Measurements from ENCODE around the gene TSPYL1.
"Not testable (repeated sequence)": the region's sequence is repeated elsewhere in the genome, so short reads cannot be mapped to it uniquely, and the experiment has no call there.

TSPYL1 gene

GRCh38 chr6:116298273-116298672 lies 18.5 kb upstream of the TSPYL1 start:
- DNase-seq (ENCODE audit: low spot score): no peak

- DNase-seq (ENCODE audit: low spot score): no peak
These were observed 12.8 kb upstream of the TSPYL1 start for GRCh38 chr6:116292553-116292952.

GRCh38 chr6:116291701-116292396 lies 12.1 kb upstream of the TSPYL1 start:
- DNase-seq (ENCODE audit: low spot score): no peak

GRCh38 chr6:116290799-116291198 lies 11.1 kb upstream of the TSPYL1 start:
- no peak for DNase-seq (ENCODE audit: low spot score)

- no peak for DNase-seq (ENCODE audit: low spot score)
These were observed 10.1 kb upstream of the TSPYL1 start for GRCh38 chr6:116289876-116290275.

GRCh38 chr6:116287689-116288282 lies 8.1 kb upstream of the TSPYL1 start:
- peak; percentile 61 for DNase-seq (ENCODE audit: low spot score)

GRCh38 chr6:116286773-116287358 lies 7.1 kb upstream of the TSPYL1 start:
- no peak for DNase-seq (ENCODE audit: low spot score)

GRCh38 chr6:116284984-116285383 lies 5.3 kb upstream of the TSPYL1 start:
- DNase-seq (ENCODE audit: low spot score): not testable (repeated sequence)

GRCh38 chr6:116283191-116283590 lies 3.5 kb upstream of the TSPYL1 start:
- DNase-seq (ENCODE audit: low spot score): no peak

GRCh38 chr6:116282698-116283097 lies 3.0 kb upstream of the TSPYL1 start:
- no peak for DNase-seq (ENCODE audit: low spot score)

- DNase-seq (ENCODE audit: low spot score): no peak
These were observed 1.2 kb upstream of the TSPYL1 start for GRCh38 chr6:116280933-116281316.

GRCh38 chr6:116280161-116280932 lies 617 bp upstream of the TSPYL1 start:
- peak; percentile 46 for DNase-seq (ENCODE audit: low spot score)

- DNase-seq (ENCODE audit: low spot score): no peak
These were observed 887 bp downstream of the TSPYL1 start for GRCh38 chr6:116278854-116279231.

- no peak for DNase-seq (ENCODE audit: low spot score)
These were observed 1.3 kb downstream of the TSPYL1 start for GRCh38 chr6:116278481-116278829.

GRCh38 chr6:116277124-116277523 lies 2.6 kb downstream of the TSPYL1 start:
- DNase-seq (ENCODE audit: low spot score): no peak

GRCh38 chr6:116271149-116271708 lies 8.5 kb downstream of the TSPYL1 start:
- no peak for DNase-seq (ENCODE audit: low spot score)

GRCh38 chr6:116268589-116269293 lies 11.0 kb downstream of the TSPYL1 start:
- DNase-seq (ENCODE audit: low spot score): peak; percentile 87

- no peak for DNase-seq (ENCODE audit: low spot score)
These were observed 11.7 kb downstream of the TSPYL1 start for GRCh38 chr6:116267836-116268588.

GRCh38 chr6:116266803-116267202 lies 12.9 kb downstream of the TSPYL1 start:
- no peak for DNase-seq (ENCODE audit: low spot score)

GRCh38 chr6:116265041-116265829 lies 14.5 kb downstream of the TSPYL1 start:
- DNase-seq (ENCODE audit: low spot score): no peak

Data from NAMALWA (cell line).